Caco-2 (cell line): ENCODE measurements around the gene DPCD. TPM values are rescaled to one million over a fixed set of nuclear protein-coding genes. Genes with fewer than 3 reads are reported as not detected.

Experiments used
- BruUV-seq: library from RNA; stranded (reverse); fragments of 400-500 nt; replicated peaks from 2 replicates; lab custom pipeline; 2021; lab: Mats Ljungman, UMichigan
- CTCF ChIA-PET: fragments of 300-600 bp; sonication (Branson Sonifier 250); formaldehyde crosslinking; loops from one replicate; lab custom pipeline; 2022; ENCODE audit warnings: antibody characterized with exemption; lab: Charles Lee
- POLR2A ChIA-PET: fragments of 300-600 bp; sonication (Branson Sonifier 250); formaldehyde crosslinking; loops from one replicate; lab custom pipeline; 2022; ENCODE audit warnings: antibody characterized with exemption; lab: Charles Lee
- DNase-seq, 2 experiments: peaks; one replicate each; pipeline versions ENCODE4 v3.0.0 to v3.0.0-alpha.2; 2020 to 2022
- H3K27me3 ChIP-seq: replicated peaks from 2 replicates; pipeline ENCODE4 v1.6.0; 2011; ENCODE audit warnings: low read length; ENCODE audit not compliant: control insufficient read depth, insufficient read depth
- H3K36me3 ChIP-seq: 2 replicates; pipeline ENCODE4 v1.5.1; 2011; ENCODE audit warnings: low read length; ENCODE audit not compliant: control insufficient read depth, insufficient read depth
- H3K4me1 ChIP-seq: fragments of 250-450 bp; sonication (Bioruptor Pico); 2 replicates; pipeline ENCODE4 v1.5.1; 2020; ENCODE audit warnings: mild to moderate bottlenecking
- H3K4me3 ChIP-seq: 2 replicates; pipeline ENCODE4 v1.5.1; 2011; ENCODE audit warnings: low read depth, mild to moderate bottlenecking, control low read depth, low read length
- H3K9me3 ChIP-seq: fragments of 250-450 bp; sonication (Bioruptor Pico); 2 replicates; pipeline ENCODE4 v1.5.1; 2020; ENCODE audit warnings: mild to moderate bottlenecking, moderate library complexity
- H3K27ac Mint-ChIP-seq: one replicate; pipeline ENCODE4 v1.8.0; 2022; ENCODE audit warnings: mixed read lengths; ENCODE audit not compliant: unreplicated experiment
- H3K27me3 Mint-ChIP-seq: one replicate; pipeline ENCODE4 v1.8.0; 2022; ENCODE audit warnings: mixed read lengths; ENCODE audit not compliant: insufficient read depth, unreplicated experiment
- H3K36me3 Mint-ChIP-seq: one replicate; pipeline ENCODE4 v1.8.0; 2022; ENCODE audit warnings: mild to moderate bottlenecking, mixed read lengths; ENCODE audit not compliant: insufficient read depth, unreplicated experiment
- H3K4me1 Mint-ChIP-seq: one replicate; pipeline ENCODE4 v1.8.0; 2022; ENCODE audit warnings: low read depth, mixed read lengths; ENCODE audit not compliant: unreplicated experiment
- H3K4me3 Mint-ChIP-seq: one replicate; pipeline ENCODE4 v1.8.0; 2022; ENCODE audit warnings: mild to moderate bottlenecking, moderate library complexity, mixed read lengths; ENCODE audit not compliant: unreplicated experiment
- H3K9me3 Mint-ChIP-seq: one replicate; pipeline ENCODE4 v1.8.0; 2022; ENCODE audit warnings: mixed read lengths; ENCODE audit not compliant: unreplicated experiment
- CTCF ChIP-seq, 2 experiments: fragments of 200-600 bp in 1 of 2; IDR thresholded peaks; 1 replicate in 1 of 2; 2 replicates in 1 of 2; pipeline versions ENCODE4 v1.5.1 to v1.8.0; 2011 to 2022; ENCODE audit warnings: antibody characterized with exemption in 1 of 2, control low read depth in 1 of 2, inconsistent platforms in 1 of 2, low read depth in 1 of 2, low read length in 1 of 2, mild to moderate bottlenecking in 1 of 2, moderate library complexity in 1 of 2; ENCODE audit not compliant: insufficient read depth in 1 of 2, severe bottlenecking in 1 of 2, unreplicated experiment in 1 of 2
- intact Hi-C: fragments of 100-400 bp; cut with micrococcal nuclease; formaldehyde crosslinking; loops from one replicate; pipeline ENCODE4 v1.10.0; 2022; ENCODE audit not compliant: unreplicated experiment
- total RNA-seq: library from RNA; stranded (reverse); gene quantifications from 2 replicates; pipeline ENCODE4 v1.2.3, GENCODE V29; 2022

DPCD gene
- total RNA-seq, 1 experiment from 2014 or later: 13.1 TPM

DNA sequence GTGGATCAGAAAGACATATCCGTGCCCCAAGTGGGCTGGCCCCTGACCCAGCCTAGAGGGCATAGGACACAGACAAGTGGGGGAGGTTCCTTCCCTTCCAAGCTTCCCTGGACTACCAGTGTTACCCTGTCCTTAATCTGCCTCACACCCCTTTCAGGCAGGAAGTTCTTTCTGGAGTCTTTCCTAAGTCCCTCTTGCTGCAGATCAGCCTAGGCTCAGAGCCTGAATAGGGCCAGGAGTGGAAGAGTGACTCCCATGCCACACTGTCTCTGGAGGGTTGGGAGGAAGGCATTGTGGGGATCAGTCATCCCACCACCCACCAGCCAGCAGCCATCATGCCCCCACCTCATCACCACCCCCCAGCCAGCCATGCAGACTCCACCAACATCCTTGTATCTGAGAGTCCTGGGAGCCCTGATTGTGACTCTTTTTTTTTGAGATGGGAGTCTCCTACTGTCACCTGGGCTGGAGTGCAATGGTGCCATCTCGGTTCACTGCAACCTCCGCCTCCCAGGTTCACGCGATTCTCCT, 22.7 kb upstream of the DPCD start:
- no peaks in the 10 kb centered on the region for H3K9me3 Mint-ChIP-seq
- no peaks in the 10 kb centered on the region for H3K36me3 ChIP-seq
- no peak overlapping the region for H3K4me3 Mint-ChIP-seq
- H3K4me3 ChIP-seq: no peak overlapping the region
- DNase-seq: no peak
- intact Hi-C loops: no loop called here
- peaks cover 7% of the 10 kb centered on the region for H3K27me3 Mint-ChIP-seq
- no peaks in the 10 kb centered on the region for H3K4me1 Mint-ChIP-seq
- no peaks in the 10 kb centered on the region for H3K27me3 ChIP-seq
- H3K27ac Mint-ChIP-seq: no peak overlapping the region
- H3K9me3 ChIP-seq: no peaks in the 10 kb centered on the region
- TF ChIP-seq CTCF (IDR thresholded peaks at IDR 0.05; ENCODE audit: insufficient read depth in 1 of 2, low read depth in 1 of 2, low read length in 1 of 2, severe bottlenecking in 1 of 2, unreplicated experiment in 1 of 2): no peak
- ChIA-PET CTCF (no interaction called here), POLR2A (no interaction called here)
- H3K4me1 ChIP-seq: peaks cover under 1% of the 10 kb centered on the region; the same call in 1 of the 2 replicates
- peaks cover 13% of the 10 kb centered on the region for H3K36me3 Mint-ChIP-seq
- BruUV-seq: no TSS peak

- no peaks in the 10 kb centered on the region for H3K9me3 Mint-ChIP-seq
- intact Hi-C loops: no loop called here
- DNase-seq: no peak
- peaks cover 8% of the 10 kb centered on the region for H3K36me3 Mint-ChIP-seq
- H3K4me3 Mint-ChIP-seq: no peak overlapping the region
- no peaks in the 10 kb centered on the region for H3K9me3 ChIP-seq
- no TSS peak for BruUV-seq
- POLR2A ChIA-PET: no interaction called here
- H3K27me3 ChIP-seq: no peaks in the 10 kb centered on the region
- H3K4me3 ChIP-seq: no peak overlapping the region
- CTCF ChIA-PET: no interaction called here
- no peak overlapping the region for H3K27ac Mint-ChIP-seq
- no peaks in the 10 kb centered on the region for H3K36me3 ChIP-seq
- peaks cover 7% of the 10 kb centered on the region for H3K27me3 Mint-ChIP-seq
- H3K4me1 Mint-ChIP-seq: no peaks in the 10 kb centered on the region
- TF ChIP-seq CTCF (IDR thresholded peaks at IDR 0.05; ENCODE audit: insufficient read depth in 1 of 2, low read depth in 1 of 2, low read length in 1 of 2, severe bottlenecking in 1 of 2, unreplicated experiment in 1 of 2): no peak
- peaks cover 6% of the 10 kb centered on the region; the same call in 1 of the 2 replicates for H3K4me1 ChIP-seq
These were observed 22.2 kb upstream of the DPCD start for GRCh38 chr10:101565936-101566332.

- no peak for DNase-seq
- BruUV-seq: no TSS peak
- Histone ChIP-seq H3K27me3 (no peaks in the 10 kb centered on the region), H3K4me3 (0 out of 2 replicates have a peak overlapping the region, but pooled peaks have one; percentile 8), H3K4me1 (peaks cover 6% of the 10 kb centered on the region; the same call in 1 of the 2 replicates), H3K9me3 (no peaks in the 10 kb centered on the region), H3K36me3 (no peaks in the 10 kb centered on the region)
- H3K4me3 Mint-ChIP-seq: no peak overlapping the region
- H3K9me3 Mint-ChIP-seq: no peaks in the 10 kb centered on the region
- TF ChIP-seq CTCF (IDR thresholded peaks at IDR 0.05; ENCODE audit: insufficient read depth in 1 of 2, low read depth in 1 of 2, low read length in 1 of 2, severe bottlenecking in 1 of 2, unreplicated experiment in 1 of 2): no peak
- intact Hi-C loops: no loop called here
- H3K27me3 Mint-ChIP-seq: peaks cover 7% of the 10 kb centered on the region
- ChIA-PET CTCF (no interaction called here), POLR2A (no interaction called here)
- H3K36me3 Mint-ChIP-seq: peaks cover 8% of the 10 kb centered on the region
- no peaks in the 10 kb centered on the region for H3K4me1 Mint-ChIP-seq
- H3K27ac Mint-ChIP-seq: no peak overlapping the region
These were observed 21.6 kb upstream of the DPCD start for GRCh38 chr10:101566333-101567164.
